Activated T-cell treated with anti-CD3 and anti-CD28 coated beads for 1 hour (primary cell): ENCODE results near the gene SRRM2.

Source experiments
- DNase-seq: peaks from one replicate; pipeline ENCODE4 v3.0.0-alpha.2; 2020; ENCODE audit warnings: low read depth

SRRM2 gene

DNA sequence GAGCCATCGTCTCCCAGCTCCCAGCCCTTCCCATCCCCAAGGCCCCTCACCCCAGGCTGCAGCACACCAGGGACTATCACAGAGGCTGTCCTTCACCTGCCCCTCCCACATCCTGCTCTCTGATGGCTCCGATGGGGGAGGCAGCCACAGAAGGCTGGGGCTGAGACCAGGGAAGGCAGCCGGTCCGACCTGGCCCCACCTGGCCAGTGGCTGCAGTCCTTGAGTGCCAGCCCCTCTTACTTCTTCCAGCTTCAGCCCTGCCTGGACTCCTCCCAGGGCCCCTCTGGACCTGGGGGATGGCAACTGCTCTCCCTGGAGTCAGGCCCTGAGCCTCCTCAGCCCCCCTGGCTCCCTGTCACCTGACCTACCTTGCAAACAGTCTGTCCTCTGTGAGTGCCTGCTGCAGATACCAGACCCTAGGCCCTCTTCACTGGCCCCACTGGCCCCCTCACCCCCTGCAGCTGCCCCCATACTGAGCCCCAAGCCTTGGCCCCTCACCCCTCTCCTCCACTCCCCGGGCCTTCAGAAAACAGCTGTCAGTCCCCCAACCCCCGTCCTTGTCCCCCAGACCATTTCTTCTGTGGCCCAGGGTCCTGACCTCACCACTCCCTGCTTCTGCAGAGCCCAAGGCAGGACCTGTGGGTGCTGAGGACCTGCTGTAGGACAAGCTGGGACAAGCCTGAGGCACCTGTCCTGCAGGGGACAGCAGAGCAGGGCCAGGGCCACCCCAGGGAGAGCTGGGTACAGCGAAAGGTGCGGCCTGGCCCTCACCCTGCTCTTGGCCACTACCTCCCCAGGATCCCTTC, 12.6 kb upstream of the SRRM2 start:
- DNase-seq: no peak

DNA sequence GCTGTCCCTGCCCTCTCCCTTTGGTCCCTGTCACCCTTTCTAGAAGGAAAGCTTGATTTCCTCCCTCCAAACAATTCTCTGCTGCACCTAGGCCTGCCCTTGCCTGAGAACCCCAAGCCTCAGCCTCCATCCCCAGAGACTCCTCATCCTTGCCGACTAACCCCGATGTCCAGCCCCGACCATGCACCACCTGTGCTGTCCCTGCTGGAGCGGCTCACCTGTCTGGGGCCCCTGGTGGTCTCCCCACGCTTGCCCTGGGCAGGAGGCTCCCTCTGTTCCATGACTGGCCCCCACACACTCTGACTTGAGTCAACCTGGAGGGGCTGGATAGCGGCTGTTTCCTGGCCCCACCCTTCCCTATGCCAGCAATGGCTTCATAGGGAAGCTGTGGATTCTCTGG, 12.0 kb upstream of the SRRM2 start:
- DNase-seq: no peak

DNA sequence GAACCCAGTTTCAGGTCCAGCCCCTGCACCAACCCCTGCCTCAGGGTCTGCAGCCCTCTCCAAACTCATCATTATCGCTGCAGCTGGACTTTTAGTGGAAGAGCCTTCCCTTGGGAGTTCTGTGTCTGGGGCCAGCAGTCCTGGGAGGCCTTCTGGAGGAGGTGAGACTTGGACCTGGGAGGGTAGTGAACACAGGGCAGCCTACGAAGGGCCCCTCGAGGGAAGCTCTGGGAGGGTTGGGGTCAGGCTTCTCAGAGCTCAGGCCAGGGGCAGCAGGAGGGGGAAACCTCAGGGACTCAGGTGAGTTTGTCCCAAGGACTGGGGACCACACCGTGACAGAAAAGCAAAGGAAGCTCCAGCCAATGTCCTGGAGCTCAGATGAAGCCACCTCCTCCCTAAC, 11.3 kb upstream of the SRRM2 start:
- no peak for DNase-seq

DNA sequence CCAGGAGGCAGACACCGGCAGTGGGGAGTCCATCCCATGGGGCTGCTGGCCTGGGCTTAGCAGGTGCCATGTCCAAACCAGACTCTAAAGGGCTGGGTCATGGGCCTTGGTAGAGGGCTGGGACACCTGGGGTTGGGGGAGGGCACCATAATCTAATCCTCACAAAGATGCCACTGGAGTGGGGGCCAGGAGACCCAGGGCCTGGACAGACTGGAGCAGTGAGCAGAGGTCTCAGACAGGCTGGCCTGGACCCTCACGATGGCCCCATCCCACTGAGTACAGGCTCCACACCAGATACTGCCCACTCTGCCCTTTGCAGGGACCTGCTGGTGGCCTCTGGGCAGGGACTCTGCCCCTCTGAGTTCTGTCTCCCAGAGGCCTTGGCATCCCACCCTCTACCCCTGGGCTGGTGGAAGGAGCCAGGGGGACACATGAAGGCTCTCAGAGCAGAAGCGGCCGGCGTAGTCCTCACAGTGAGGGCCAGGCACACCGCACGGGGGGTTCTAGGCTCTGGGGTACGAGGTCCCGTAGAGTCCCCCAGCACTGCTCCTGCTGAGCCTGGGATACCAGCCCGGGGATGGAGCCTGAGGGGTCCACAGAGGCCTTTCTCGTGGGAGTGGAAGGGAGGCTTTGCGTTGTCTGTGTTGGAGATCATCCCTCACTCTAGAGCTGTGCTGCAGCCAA, 10.0 kb upstream of the SRRM2 start:
- no peak for DNase-seq

DNA sequence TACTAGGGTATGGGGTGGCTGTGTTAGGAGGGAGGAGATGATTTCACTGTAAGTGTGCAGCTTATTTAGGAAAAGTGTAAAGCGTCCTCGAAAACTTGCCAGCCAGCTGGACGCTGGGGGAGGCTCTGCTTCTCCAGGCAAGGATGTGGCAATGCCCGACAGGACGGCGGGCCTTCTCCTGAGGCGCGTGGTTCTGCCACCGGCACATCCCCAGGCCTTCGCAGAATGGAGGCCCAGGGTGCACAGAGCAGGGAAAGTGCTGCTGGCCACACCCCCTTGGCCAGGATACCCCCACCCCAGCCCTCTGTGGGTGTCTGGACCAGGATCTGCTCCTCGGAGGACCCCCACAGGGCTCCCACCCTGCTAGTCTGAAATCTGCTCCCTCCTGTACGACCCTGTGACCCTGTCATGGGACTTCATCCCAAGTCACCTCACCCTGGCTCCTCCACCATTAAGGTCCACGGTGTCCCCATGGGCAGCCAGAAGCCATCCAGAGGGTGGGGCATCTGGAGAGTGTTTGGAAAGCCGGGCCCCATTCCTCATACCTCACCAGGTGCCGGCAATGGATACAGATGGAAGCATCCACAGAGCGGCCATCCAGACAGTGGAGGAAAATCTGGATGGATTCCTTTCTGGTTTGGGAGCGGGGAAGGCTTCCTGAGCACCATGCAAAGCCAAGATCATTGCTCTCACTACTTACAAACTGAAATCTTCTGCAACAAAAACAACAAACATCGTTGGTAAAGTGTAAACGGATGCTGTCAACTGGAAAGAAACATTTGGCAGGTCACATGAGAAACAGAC, 9.2 kb upstream of the SRRM2 start:
- no peak for DNase-seq

DNA sequence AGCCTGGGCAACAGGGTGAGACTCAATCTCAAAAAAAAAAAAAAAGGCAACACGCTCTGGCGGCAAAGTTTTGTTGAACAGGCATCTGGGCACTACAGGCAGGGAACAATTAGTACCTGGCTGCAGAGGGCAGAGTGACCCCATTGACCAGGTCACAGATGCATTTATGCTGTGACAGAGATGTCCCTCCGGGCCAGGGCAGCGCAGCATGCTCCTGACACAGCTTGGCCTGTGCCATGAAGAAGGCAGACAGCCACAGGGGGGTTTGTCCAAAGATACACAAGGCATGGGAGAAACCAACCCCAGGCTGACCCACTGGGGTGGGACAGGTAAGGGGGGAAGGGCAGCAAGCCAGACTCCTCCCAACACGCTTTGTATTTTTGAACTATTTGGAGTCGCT, 7.7 kb upstream of the SRRM2 start:
- no peak for DNase-seq

DNA sequence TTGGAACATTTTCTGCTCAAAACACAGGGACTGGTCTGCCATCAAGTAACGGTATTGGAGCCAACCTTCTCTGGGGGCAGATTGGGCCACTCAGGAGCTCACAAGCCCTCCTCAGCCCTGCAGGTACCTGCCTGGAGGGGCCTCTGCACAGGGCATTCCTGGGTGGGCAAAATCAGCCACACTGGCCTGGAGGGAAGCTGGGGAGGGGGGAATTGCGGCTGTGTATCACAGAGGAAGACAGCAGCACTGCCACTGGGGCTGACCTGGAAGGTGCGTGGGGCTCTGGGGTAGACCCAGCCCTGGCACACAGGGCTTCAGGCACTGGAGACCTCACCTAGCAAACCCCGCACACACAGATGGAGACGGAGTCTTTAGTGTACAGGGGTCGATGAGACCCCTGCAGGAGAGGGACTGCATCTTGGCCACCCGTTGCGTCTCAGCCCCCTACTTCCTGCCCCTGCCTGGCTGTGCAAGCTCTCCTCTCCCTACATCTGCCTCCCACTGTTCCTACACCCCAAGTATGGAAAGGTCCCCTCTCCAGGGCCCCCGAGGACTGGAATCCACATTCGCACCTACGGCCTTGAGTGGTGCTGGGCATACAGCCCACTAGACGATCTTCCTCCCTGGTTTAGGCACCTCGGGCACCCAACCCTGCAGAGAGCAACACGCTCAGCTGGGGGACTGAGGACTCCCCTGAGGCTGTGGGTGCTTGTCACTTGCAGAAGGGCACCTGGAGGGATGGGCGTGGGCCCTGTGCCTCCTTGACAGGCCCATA, 7.1 kb upstream of the SRRM2 start:
- no peak for DNase-seq

DNA sequence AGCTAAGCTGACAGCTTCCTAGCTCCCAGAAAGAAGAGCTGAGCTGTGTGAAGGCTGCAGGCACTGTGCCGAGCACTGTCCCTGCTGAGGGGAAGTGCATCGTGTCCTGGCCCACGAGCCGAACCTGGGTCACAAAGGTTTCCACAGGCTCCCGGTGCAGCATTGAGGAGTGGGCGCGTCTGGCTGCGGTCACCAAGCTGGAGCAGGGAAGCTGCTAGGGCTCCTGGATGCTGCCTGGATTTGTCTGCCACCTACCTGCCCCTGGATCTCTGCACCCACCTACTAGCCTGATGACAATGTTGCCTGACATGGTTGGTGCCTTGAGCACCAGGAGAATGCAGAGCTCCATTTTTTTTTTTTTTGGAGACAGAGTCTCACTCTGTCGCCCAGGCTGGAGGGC, 6.5 kb upstream of the SRRM2 start:
- no peak for DNase-seq

DNA sequence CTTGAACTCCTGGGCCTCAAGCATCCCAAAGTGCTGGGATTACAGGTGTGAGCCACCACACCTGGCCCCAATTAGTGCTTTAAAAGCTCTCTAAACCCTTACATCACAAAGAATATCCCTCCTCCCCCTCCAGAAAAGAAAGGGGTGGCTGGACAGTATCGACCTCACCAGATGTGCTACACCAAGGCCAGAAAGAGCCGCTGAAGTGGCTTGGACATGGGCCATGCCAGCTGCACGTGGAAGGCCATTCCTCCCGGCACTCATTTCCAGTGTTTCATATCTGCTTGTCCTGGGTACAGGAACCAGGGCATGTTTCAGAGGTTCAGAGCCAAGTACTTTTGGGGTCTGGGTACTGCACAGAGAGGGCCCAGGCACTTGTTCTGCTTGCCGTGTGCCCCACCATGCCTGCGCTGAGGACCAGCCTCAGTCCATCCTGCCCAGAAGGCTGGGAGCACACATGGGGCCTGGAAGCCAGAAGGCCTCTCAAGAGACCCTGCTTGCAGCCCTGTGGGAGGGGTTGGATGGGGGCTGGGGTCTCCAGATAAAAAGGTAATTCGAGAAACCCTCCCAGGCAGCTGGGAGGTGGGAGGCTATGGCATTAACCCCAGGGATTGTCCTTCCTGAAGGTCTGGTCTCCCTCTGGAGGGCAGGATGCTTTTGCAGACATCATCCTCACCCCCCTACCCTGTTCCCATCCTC, 3.5 kb upstream of the SRRM2 start:
- no peak for DNase-seq

DNA sequence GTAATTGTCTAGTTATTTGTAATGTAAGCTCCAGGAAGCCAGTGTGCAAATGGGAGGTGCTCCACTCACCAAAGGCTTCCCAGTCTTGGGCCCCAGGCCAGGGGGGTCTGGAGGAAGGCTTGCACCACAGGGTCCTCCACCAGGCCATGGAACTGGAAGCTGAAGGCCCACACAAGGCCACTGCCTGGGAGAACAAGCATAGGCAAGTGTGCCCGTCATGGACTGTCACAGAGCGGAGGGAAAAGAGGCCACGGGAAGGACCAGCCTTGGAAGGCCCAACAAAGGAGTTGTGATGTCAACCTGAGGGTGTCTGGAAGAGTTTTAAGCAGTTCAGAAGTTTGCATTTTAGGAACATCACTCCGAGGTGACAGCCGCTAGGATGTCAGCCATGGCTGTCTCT, 3.0 kb upstream of the SRRM2 start:
- no peak for DNase-seq

DNA sequence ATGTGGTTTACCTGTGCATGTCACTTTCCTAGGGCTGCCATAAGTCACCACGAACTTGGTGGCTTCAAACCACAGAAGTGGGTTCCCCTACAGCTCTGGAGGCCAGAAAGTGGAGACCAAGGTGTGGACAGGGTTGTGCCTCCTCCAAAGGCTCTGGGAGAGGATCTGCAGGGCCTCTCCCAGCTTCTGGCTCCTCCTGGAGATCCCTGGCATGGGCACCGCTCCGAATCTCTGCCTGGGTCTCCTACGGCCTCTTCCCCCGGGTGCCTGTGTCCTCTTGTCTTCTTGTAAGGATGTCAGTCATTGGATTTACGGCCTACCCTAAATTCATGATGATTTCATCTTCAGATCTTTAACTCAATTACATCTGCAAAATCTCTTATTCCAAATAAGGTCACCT, 2.5 kb upstream of the SRRM2 start:
- no peak for DNase-seq

DNA sequence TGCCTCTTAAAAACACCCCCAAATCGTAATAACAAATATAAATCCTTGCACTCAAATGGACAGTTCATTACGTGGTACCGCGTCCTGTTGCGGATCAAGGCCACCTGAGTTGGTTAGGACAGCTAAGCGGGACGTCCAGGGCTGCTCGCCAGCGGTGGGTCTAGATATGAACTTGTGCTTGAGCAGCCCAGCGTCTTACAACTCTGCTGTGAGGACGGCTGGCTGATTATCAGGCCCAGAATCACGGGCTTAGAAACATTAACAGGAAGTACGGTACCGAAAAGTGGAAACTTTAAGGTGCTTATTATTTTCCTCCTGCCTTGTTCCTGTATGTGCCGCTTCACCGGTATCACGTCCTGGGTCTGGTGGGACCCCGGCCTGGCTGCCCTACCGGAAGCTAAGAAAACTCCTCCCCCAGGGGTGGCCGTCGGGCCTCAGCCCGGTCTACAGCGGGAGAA, 832 bp upstream of the SRRM2 start:
- DNase-seq: no peak

DNA sequence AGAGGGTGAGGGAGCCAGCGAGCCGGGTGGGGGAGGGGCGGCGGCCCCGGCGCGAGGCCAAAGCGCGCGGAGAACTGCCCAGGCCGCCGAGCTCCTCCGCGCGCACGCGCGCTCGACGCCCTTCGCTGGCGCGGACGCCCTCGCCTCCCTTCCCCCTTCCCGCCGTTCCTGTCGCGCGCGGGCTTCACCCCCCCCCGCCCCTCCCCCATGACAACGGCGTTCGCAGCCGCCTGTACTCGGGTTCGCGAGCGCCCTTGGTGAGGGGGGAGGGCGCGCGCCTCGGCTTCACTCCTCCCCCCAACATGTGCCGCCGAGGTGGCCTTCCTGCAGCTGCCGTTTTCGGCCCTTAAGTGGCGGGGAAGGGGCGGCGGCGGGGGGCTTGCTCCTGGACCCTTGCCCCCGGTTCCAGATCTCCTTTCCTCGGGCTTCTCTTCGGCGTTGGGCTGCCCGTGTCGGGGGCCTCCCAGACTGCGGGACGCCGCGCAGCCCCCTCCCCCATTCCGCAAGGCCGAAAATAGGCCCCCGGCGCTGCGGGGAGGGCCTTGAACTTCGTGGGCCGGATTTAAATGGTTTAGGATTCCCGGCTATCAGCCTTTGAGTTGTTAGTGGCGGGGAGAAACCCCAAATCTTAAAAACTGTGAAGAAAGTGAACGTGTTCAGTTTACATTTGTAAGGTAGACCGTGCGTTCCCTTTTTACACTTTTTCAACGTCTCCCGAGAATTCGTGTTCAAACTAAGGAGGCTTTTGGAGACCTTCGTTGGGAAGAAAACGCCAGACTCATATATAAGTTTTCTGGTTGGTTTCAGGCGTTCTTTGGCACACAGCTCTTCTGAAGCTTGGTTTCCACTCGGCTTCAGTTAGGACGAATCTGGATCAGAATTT, 653 bp downstream of the SRRM2 start:
- peak; percentile 49 for DNase-seq

DNA sequence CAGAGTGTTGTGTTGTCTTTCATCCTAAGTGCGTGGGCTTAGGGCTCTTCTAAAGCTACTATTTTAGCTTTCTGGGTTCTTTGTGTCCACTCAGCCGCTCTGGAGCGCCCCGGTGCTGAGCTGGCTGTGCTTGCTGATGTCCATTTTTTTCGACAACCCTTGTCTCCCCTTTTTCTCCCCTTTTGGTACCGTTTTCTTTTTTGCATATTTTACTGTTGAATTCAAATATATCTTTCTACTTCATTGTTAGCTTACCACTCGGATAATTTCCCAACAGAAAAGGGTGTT, 1.2 kb downstream of the SRRM2 start:
- DNase-seq: no peak

DNA sequence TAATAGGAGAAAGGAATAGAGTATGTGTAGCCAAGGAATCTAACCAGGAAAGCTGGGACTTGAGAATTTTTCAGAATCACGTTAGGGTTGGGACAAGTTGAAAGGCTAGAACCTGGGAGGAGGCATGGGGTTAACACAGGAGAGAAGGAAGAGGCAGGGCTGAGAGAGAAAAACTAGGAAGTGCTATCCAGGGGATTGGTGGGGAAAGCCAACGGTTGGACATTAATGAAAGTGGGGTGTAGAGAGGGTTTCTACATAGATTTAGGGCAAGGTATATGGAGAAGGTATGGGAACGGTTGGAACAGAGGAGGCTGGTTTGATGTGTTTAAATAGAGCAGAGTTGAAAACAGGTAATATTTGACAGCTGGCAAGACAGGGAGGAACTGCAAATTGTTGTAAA, 2.7 kb downstream of the SRRM2 start:
- DNase-seq: no peak

DNA sequence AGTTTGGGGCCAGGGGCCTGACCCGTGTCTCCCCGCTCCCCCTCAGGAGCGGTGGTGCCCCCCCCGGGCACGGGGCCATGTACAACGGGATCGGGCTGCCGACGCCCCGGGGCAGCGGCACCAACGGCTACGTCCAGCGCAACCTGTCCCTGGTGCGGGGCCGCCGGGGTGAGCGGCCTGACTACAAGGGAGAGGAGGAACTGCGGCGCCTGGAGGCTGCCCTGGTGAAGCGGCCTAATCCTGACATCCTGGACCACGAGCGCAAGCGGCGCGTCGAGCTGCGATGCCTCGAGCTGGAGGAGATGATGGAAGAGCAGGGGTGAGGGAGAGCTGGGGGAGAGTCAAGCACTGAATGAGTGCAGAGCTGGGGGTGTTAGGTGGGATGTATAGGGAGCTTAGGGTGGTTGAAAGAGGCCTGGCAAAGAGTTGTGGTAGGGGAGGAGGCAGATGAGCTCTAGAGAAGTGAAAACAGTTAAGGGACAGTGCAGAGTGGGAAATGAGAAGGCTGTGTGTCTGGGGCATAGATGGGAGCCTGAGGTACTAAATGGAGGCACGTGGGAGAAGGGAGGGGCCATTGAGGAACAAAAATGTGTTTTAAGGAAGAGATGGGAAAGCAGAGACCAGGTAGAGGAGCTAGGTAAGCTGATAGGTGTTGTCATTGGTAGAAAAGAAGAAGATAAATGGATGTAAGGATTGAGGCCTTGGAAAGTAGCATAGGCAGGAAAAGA, 4.0 kb downstream of the SRRM2 start:
- DNase-seq: no peak

DNA sequence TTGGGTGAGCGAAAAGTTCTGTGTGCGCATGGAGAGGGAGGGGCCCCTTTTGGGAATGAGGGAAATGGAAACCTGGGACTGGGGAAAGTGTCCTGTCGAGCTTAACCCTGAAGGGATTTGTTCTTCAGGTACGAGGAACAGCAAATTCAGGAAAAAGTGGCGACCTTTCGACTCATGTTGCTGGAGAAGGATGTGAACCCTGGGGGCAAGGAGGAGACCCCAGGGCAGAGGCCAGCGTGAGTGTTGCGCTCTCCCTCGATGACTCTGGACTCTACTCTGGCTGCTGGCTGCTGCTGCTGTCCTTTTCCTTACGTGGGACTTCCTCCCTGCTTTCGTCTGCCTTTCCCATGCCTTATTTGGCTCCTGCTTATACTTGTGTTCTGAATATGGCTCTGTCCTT, 4.9 kb downstream of the SRRM2 start:
- no peak for DNase-seq

DNA sequence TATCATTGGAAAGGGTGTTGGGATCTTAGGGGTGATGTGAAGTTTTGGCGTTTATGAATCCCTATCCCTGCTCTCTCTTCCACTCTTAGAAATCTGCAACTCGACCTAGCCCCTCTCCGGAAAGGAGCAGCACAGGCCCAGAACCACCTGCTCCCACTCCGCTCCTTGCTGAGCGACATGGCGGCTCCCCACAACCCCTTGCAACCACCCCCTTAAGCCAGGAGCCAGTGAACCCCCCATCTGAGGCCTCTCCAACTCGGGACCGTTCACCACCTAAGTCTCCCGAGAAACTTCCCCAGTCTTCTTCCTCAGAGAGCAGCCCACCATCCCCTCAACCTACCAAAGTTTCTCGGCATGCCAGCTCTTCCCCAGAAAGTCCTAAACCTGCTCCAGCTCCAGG, 9.0 kb downstream of the SRRM2 start:
- DNase-seq: no peak

DNA sequence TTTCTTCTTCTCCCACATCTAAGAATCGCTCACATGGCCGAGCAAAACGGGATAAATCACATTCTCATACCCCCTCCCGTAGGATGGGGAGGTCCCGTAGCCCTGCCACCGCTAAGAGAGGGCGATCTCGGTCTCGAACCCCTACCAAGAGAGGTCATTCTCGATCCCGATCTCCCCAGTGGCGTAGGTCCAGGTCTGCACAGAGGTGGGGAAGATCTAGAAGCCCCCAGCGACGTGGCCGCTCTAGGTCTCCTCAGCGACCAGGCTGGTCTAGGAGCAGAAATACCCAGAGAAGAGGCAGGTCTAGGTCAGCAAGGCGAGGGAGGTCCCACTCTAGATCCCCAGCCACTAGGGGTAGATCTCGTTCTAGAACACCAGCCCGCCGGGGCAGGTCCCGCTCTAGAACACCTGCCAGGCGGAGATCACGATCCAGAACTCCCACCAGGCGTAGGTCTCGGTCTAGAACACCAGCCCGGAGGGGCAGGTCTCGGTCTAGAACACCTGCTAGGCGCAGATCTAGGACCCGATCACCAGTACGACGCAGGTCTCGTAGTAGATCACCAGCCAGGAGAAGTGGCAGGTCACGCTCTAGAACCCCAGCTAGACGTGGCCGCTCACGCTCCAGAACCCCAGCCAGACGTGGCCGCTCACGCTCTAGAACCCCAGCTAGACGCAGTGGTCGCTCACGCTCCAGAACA, 9.6 kb downstream of the SRRM2 start:
- no peak for DNase-seq
